ENCODE data around the gene BDKRB2. TPM values are rescaled to one million over a fixed set of nuclear protein-coding genes. Genes with fewer than 3 reads are reported as not detected.

Gene BDKRB2
- polyA plus RNA-seq, 1 donor from 2014 or later = not detected

- Histone ChIP-seq H3K9me3 (ENCODE audit: low read length) (peaks cover 3% of the 10 kb centered on the region), H4K20me1 (ENCODE audit: insufficient read depth) (no peaks in the 10 kb centered on the region), H3K36me3 (ENCODE audit: insufficient read depth, low read length) (no peaks in the 10 kb centered on the region), H3K27me3 (ENCODE audit: insufficient read depth, low read depth, low read length) (no peaks in the 10 kb centered on the region), H3K79me2 (replicated peaks; ENCODE audit: insufficient read depth, low read length) (no peaks in the 10 kb centered on the region), H3K4me2 (ENCODE audit: low read length) (no peak within 1 kb of the TSS), H3F3A (ENCODE audit: insufficient read depth, low read length, poor library complexity, severe bottlenecking) (no peaks in the 10 kb centered on the region), H3K27ac (ENCODE audit: low read length) (no peak within 1 kb of the TSS), H2AFZ (ENCODE audit: low read depth, low read length) (no peak within 1 kb of the TSS), H3K9ac (ENCODE audit: low read length) (no peak within 1 kb of the TSS), H3K9me2 (ENCODE audit: insufficient read depth, low read length) (no peaks in the 10 kb centered on the region), H3K4me3 (ENCODE audit: low read length) (no peak within 1 kb of the TSS)
- TF ChIP-seq CTCF (IDR thresholded peaks at IDR 0.05; ENCODE audit: poor library complexity, severe bottlenecking) (no peak), POLR2AphosphoS5 (IDR thresholded peaks at IDR 0.05) (no peak), TAF1 (IDR thresholded peaks at IDR 0.05; ENCODE audit: low read depth) (no peak), EZH2 (IDR thresholded peaks at IDR 0.05; ENCODE audit: borderline replicate concordance, insufficient read depth, low read length, poor library complexity, severe bottlenecking) (no peak), MXI1 (conservative IDR thresholded peaks at IDR 0.05; ENCODE audit: poor library complexity, severe bottlenecking) (no peak), REST (IDR thresholded peaks at IDR 0.05; ENCODE audit: borderline replicate concordance) (no peak), EP300 (conservative IDR thresholded peaks at IDR 0.05; ENCODE audit: poor library complexity, severe bottlenecking) (no peak), SMC3 (conservative IDR thresholded peaks at IDR 0.05; ENCODE audit: poor library complexity) (no peak), RAD21 (conservative IDR thresholded peaks at IDR 0.05) (no peak)
Observed at GRCh38 chr14:96255501-96256366, 51.1 kb downstream of the BDKRB2 start, which contains the start of gene BDKRB1. Gene BDKRB1 (plus strand): TSS chr14:96256210. CDS start chr14:96263683, 7,473 bp downstream.

GRCh38 chr14:96256407-96256806 lies 51.8 kb downstream of the BDKRB2 start:
- Histone ChIP-seq H3K9me2 (ENCODE audit: insufficient read depth, low read length) (no peaks in the 10 kb centered on the region), H3K9ac (ENCODE audit: low read length) (no peak overlapping the region), H3K27me3 (ENCODE audit: insufficient read depth, low read depth, low read length) (no peaks in the 10 kb centered on the region), H3K79me2 (replicated peaks; ENCODE audit: insufficient read depth, low read length) (no peaks in the 10 kb centered on the region), H3K4me3 (ENCODE audit: low read length) (no peak overlapping the region), H2AFZ (ENCODE audit: low read depth, low read length) (no peak overlapping the region), H3F3A (ENCODE audit: insufficient read depth, low read length, poor library complexity, severe bottlenecking) (no peaks in the 10 kb centered on the region), H3K27ac (ENCODE audit: low read length) (no peak overlapping the region), H4K20me1 (ENCODE audit: insufficient read depth) (no peaks in the 10 kb centered on the region), H3K36me3 (ENCODE audit: insufficient read depth, low read length) (no peaks in the 10 kb centered on the region), H3K9me3 (ENCODE audit: low read length) (peaks cover 3% of the 10 kb centered on the region), H3K4me2 (ENCODE audit: low read length) (no peak overlapping the region)
- TF ChIP-seq REST (IDR thresholded peaks at IDR 0.05; ENCODE audit: borderline replicate concordance) (no peak), EZH2 (IDR thresholded peaks at IDR 0.05; ENCODE audit: borderline replicate concordance, insufficient read depth, low read length, poor library complexity, severe bottlenecking) (no peak), POLR2AphosphoS5 (IDR thresholded peaks at IDR 0.05) (no peak), TAF1 (IDR thresholded peaks at IDR 0.05; ENCODE audit: low read depth) (no peak), MXI1 (conservative IDR thresholded peaks at IDR 0.05; ENCODE audit: poor library complexity, severe bottlenecking) (no peak)
